ENCODE measurements around the gene EFR3B. TPM values are rescaled to one million over a fixed set of nuclear protein-coding genes. Genes with fewer than 3 reads are reported as not detected.

EFR3B gene
- total and polyA plus RNA-seq, 2 of the 13 experiments (the other 11 are each of a cell fraction or from before 2014, with no cell fraction given): 0.42 TPM

DNA sequence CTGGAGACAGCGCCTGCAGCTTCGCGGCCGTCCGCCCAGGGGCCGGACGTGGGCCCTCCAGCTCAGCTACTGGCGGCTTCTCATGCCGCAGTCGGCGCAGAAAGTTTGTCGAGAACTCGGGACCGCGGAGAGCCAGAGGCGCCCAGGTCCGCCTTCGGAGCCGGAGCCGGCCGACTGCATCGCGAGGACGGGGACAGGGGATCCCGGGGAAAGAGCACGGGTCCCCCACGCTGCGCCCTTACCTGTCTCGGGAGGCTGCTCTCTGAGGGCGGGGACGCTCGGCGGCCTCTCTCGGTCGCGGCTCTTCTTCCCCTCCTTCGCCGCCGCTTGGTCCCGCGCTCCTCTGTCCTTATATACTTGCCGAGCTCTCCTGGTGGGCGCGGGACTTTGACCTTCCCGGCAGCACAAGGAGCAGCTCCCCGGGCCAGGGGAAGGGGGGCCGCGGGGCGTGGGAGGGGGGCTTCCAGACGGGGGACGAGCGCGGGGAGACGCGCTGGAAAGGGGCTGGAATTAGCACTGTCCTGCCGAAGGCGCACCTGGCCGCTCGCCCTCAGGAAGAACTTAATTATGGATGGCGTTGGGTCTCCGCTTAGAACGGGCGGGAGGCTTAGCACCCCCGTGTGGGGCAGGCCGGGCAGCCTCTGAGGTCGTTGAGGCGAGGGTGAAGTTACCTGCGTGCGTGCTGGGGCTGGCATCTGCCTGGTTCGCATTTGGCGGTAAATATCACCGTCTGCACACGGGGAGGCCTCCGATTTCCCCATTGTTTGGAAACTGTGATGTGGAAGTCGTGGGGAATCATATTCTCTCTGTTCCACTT lies 126.6 kb downstream of the EFR3B start, which contains the start of gene POMC (continued):
- no peak for TF ChIP-seq RNF219 (CRISPR knock-in tag; IDR thresholded peaks at IDR 0.05)
- TF ChIP-seq, protein P1, sequence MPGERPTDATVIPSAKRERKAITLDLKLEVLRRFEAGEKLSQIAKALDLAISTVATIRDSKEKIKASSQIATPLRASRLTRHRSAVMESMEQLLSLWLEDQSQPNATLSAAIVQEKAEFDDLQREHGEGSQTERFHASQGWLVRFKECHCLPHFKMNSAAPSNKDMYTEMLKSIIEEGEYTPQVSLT (CRISPR knock-in tag; IDR thresholded peaks at IDR 0.05; ENCODE audit: borderline replicate concordance, low read depth): no peak
- peak; percentile 47 for TF ChIP-seq ZNF687 (CRISPR knock-in tag; IDR thresholded peaks at IDR 0.05)
- no peak for TF ChIP-seq ZNF510 (CRISPR knock-in tag; IDR thresholded peaks at IDR 0.05; ENCODE audit: low read depth)
- 0 out of 2 replicates have a peak, but pooled peaks have one; percentile 33 for TF ChIP-seq ZNF567 (CRISPR knock-in tag; IDR thresholded peaks at IDR 0.05; ENCODE audit: borderline replicate concordance)
- no peak for TF ChIP-seq ZNF670 (CRISPR knock-in tag; IDR thresholded peaks at IDR 0.05; ENCODE audit: borderline replicate concordance)
- TF ChIP-seq CBX2 (IDR thresholded peaks at IDR 0.05; ENCODE audit: low read depth, low read length): no peak
- TF ChIP-seq CBX2 (CRISPR knock-in tag; IDR thresholded peaks at IDR 0.05; ENCODE audit: low read depth): peak; percentile 37; the same call in 1 of the 2 replicates
- no peak for TF ChIP-seq RARA (CRISPR knock-in tag; IDR thresholded peaks at IDR 0.05)
- 0 out of 2 replicates have a peak, but pooled peaks have one; percentile 4 for TF ChIP-seq PATZ1 (CRISPR knock-in tag; IDR thresholded peaks at IDR 0.05)
- no peak for TF ChIP-seq KLF16 (CRISPR knock-in tag; IDR thresholded peaks at IDR 0.05)
- 0 out of 2 replicates have a peak, but pooled peaks have one; percentile 17 for TF ChIP-seq RAD21 (CRISPR knock-in tag; IDR thresholded peaks at IDR 0.05)
- no peak for TF ChIP-seq RFXAP (CRISPR knock-in tag; IDR thresholded peaks at IDR 0.05; ENCODE audit: borderline replicate concordance)
